HUES6 (cell line): ENCODE measurements around the gene GALR2.

ENCODE experiments used
- H3K27ac ChIP-seq: 2 replicates; pipeline ENCODE4 v1.7.0; 2013; ENCODE audit warnings: low read depth, mild to moderate bottlenecking, low read length, inconsistent platforms
- H3K27me3 ChIP-seq: 2 replicates; pipeline ENCODE4 v1.6.1; 2013; ENCODE audit warnings: low read length; ENCODE audit not compliant: control insufficient read depth, insufficient read depth
- H3K36me3 ChIP-seq: 2 replicates; pipeline ENCODE4 v1.6.1; 2013; ENCODE audit warnings: low read length; ENCODE audit not compliant: control insufficient read depth, insufficient read depth
- H3K4me1 ChIP-seq: 2 replicates; pipeline ENCODE4 v1.6.1; 2013; ENCODE audit warnings: low read length; ENCODE audit not compliant: control insufficient read depth, insufficient read depth
- H3K4me3 ChIP-seq: 2 replicates; pipeline ENCODE4 v1.5.1; 2013; ENCODE audit warnings: low read depth, low read length
- H3K9ac ChIP-seq: one replicate; pipeline ENCODE4 v1.6.1; 2013; ENCODE audit warnings: mild to moderate bottlenecking, low read length
- H3K9me3 ChIP-seq: 2 replicates; pipeline ENCODE4 v1.6.1; 2013; ENCODE audit warnings: low read depth, low read length; ENCODE audit not compliant: control insufficient read depth, insufficient read depth

GALR2 gene

DNA sequence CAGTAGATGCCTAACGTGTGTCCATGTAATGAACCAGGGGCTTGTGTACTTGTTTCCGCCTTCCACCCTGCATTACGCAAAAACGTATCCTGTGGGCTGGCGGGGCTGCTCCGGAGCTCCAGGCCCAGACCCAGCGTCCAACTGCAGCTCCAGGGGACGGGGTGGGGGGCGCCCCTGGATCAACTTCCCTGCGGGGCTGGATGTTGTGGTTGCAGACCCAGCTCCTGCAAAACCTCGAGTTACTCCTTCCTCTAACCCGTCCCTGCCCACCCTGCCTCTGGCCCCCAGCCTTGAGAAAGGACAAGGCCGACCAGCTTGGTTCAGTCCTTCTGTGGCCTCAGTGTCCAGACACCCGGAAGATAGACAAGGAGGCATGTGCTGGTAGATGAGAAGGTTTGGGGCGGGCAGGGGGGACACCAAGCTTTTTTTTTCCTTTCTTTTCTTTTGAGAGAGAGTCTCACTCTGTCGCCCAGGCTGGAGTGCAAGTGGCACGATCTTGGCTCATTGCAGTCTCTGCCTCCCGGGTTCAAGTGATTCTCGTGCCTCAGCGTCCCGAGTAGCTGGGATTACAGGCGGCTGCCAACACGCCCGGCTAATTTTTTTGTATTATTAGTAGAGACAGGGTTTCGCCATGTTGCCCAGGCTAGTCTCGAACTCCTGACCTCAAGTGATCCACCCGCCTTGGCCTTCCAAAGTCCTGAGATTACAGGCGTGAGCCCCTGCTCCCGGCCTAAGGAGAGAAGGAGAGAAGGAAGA, 29.7 kb downstream of the GALR2 start:
- Histone ChIP-seq H3K27me3 (no peaks in the 10 kb centered on the region), H3K36me3 (peaks cover 27% of the 10 kb centered on the region), H3K9ac (peak overlapping the region; percentile 59), H3K4me1 (peaks cover 17% of the 10 kb centered on the region), H3K4me3 (peak overlapping the region; percentile 81), H3K9me3 (no peaks in the 10 kb centered on the region), H3K27ac (peak overlapping the region; percentile 75)

DNA sequence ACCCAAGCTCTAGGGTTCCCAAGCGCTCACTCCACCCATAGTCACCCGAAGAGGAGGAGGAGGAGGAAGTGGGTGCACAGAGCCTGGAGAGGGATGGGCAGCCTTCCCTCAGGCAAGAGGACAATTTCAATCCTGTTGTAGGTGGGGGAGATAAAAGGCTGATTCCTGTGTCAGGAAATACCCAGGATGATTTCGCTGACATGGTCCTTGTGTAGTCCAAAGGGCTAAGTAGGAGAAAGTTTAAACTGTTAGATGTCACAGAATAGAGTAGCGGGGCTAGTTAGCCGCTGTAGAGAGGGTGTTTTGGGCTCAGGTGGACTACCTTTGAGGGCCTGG, 30.3 kb downstream of the GALR2 start:
- Histone ChIP-seq H3K4me3 (no peak overlapping the region), H3K4me1 (peaks cover 17% of the 10 kb centered on the region), H3K27me3 (no peaks in the 10 kb centered on the region), H3K9me3 (no peaks in the 10 kb centered on the region), H3K36me3 (peaks cover 21% of the 10 kb centered on the region), H3K27ac (no peak overlapping the region), H3K9ac (no peak overlapping the region)

DNA sequence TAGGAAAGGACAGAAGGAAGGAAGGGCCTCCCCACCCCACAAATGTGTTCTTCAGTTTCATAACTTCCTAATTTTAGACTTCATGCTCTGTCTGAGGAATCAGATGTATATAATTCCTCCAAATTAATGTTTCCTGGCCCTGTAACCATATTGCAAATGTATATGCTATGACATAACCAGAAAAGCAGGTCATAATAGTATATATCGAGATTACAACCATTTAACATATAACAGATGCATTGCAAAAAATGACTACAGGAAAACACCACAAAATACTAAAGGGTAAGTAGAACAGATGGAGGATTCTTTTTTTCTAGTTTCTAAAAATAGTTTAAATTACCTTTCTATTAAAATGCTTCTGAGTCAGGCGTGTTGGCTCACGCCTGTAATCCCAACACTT, 32.1 kb downstream of the GALR2 start:
- H3K27ac ChIP-seq: no peak overlapping the region; the same call in 1 of the 2 replicates
- no peak overlapping the region for H3K4me3 ChIP-seq
- H3K36me3 ChIP-seq: peaks cover 6% of the 10 kb centered on the region
- H3K9me3 ChIP-seq: no peaks in the 10 kb centered on the region
- no peak overlapping the region for H3K9ac ChIP-seq
- H3K4me1 ChIP-seq: peaks cover 17% of the 10 kb centered on the region
- no peaks in the 10 kb centered on the region for H3K27me3 ChIP-seq

DNA sequence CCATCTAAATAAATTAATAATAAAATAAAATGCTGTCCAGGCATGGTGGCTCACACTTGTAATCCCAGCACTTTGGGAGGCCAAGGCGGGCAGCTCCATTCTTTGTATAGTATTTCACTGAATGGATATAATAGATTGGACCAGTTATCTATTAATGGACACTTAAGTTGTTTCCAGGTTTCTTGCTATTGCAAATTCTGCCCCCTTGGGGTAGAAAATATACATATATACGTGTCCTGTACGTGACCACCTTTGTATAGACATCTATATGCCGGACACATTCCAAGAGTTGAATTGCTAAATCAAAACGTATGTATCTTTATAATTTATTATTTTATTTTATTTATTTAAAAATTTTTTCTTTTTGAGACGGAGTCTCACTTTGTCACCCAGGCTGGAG, 32.9 kb downstream of the GALR2 start:
- H3K36me3 ChIP-seq: no peaks in the 10 kb centered on the region
- H3K27me3 ChIP-seq: no peaks in the 10 kb centered on the region
- H3K9me3 ChIP-seq: no peaks in the 10 kb centered on the region
- H3K27ac ChIP-seq: no peak overlapping the region
- no peak overlapping the region for H3K4me3 ChIP-seq
- peaks cover 17% of the 10 kb centered on the region for H3K4me1 ChIP-seq
- H3K9ac ChIP-seq: no peak overlapping the region

DNA sequence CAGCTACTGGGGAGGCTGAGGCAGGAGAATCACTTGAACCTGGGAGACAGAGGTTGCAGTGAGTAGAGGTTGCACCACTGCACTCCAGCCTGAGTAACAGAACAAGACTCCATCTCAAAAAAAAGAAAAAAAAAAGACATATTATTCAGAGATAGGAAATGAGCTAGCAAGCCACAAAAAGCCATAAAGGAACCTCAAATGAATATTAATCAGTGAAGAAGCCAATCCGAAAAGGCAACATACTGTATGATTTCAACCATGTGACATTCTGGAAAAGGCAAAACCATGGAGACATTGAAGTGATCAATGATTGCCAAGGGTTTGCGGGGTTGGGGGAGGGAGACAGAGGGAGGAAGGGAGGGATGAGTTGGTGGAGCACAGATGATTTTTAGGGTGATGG, 37.4 kb downstream of the GALR2 start:
- no peak overlapping the region for H3K9ac ChIP-seq
- H3K27ac ChIP-seq: no peak overlapping the region
- no peak overlapping the region for H3K4me3 ChIP-seq
- H3K27me3 ChIP-seq: no peaks in the 10 kb centered on the region
- H3K4me1 ChIP-seq: no peaks in the 10 kb centered on the region
- H3K9me3 ChIP-seq: peaks cover 3% of the 10 kb centered on the region; the same call in 1 of the 2 replicates
- no peaks in the 10 kb centered on the region for H3K36me3 ChIP-seq

DNA sequence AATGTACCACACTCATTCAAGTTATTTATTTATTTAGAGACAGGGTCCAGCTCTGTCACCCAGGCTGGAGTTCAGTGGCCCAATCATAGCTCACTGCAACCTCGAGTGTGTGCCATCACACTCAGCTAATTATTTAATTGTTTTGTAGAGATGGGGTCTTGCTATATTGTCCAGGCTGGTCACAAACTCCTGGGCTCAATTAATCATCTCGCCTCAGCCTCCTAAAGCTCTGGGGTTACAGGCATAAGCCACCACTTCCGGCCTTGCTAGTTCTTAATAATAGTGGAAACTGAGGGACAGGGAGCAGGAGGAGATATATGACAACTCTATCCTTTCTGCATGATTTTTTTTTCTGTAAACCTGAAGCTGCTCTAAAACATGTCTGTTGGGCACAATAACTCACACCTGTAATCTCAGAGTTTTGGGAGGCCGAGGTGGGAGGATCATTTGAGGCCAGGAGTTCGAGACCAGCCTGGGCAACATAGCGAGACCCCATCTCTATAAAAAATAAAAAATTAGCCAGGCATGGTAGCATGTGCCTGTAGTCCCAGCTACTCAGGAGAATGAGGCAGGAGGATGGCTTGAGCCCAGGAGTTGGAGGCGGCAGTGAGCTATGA, 40.7 kb downstream of the GALR2 start:
- no peaks in the 10 kb centered on the region for H3K36me3 ChIP-seq
- H3K4me3 ChIP-seq: no peak overlapping the region
- no peaks in the 10 kb centered on the region for H3K27me3 ChIP-seq
- no peak overlapping the region for H3K9ac ChIP-seq
- H3K4me1 ChIP-seq: peaks cover 9% of the 10 kb centered on the region
- peaks cover 3% of the 10 kb centered on the region; the same call in 1 of the 2 replicates for H3K9me3 ChIP-seq
- no peak overlapping the region for H3K27ac ChIP-seq

DNA sequence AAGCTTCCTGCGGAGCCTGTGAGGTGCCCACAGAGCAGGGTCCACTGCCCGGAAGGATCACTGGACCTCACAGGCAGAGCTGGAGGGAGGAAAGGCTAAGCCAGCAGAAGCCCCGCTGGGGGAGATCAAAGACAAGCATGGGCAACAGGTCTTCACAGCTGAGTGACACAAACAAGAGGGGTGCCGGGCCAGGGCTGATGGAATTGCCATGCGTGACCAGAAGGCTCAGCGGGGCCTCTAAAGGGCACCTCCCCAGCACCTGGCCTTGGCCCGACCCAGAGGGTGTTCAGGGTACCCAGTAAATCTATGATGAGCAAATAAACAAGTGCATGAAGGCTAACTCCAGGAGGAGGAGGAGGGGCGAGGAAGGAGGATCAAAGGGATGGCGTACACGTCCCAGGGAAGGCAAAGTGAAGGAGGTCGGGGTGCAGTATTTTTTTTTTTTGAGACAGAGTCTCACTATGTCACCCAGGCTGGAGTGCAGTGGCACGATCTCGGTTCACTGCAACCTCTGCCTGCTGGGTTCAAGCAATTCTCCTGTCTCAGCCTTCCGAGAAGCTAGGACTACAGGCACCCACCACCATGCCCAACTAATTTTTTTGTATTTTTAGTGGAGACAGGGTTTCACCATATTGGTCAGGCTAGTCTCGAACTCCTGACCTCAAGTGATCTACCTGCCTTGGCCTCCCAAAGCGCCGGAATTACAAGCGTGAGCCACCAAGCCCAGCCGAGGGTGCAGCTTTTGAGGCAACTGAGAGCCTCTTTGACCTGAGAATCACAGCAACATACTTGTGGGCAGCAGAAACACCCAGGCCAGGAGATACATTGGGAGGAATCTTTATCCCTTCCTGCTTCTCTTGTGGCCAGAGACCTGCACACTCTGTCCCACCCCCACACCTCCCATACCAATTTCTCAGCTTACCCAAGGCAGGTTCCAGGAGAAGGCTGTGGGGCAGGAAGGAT, 45.1 kb downstream of the GALR2 start:
- H3K9ac ChIP-seq: no peak overlapping the region
- H3K9me3 ChIP-seq: no peaks in the 10 kb centered on the region
- H3K4me1 ChIP-seq: peaks cover 28% of the 10 kb centered on the region
- no peak overlapping the region for H3K4me3 ChIP-seq
- H3K27ac ChIP-seq: no peak overlapping the region
- no peaks in the 10 kb centered on the region for H3K36me3 ChIP-seq
- peaks cover 24% of the 10 kb centered on the region for H3K27me3 ChIP-seq

DNA sequence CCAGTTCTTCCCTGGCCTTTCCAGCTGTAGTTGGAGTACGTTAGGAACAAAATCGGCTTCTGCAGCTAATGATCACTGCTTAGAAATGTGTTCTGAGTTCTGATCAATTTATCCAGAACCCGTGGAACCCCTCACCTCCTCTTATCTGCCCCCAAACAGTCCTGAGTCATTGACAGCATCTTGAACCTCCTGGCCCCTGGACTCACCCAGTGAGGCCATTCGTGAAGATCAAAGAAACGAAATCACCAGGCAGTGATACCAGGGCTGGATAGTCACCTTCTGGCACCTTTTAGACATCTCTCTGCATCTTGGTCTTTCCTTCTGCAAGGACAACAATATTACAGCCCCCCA, 46.1 kb downstream of the GALR2 start:
- Histone ChIP-seq H3K4me3 (no peak overlapping the region), H3K27me3 (peaks cover 24% of the 10 kb centered on the region), H3K9ac (no peak overlapping the region), H3K36me3 (no peaks in the 10 kb centered on the region), H3K27ac (no peak overlapping the region), H3K4me1 (peaks cover 28% of the 10 kb centered on the region), H3K9me3 (no peaks in the 10 kb centered on the region)

DNA sequence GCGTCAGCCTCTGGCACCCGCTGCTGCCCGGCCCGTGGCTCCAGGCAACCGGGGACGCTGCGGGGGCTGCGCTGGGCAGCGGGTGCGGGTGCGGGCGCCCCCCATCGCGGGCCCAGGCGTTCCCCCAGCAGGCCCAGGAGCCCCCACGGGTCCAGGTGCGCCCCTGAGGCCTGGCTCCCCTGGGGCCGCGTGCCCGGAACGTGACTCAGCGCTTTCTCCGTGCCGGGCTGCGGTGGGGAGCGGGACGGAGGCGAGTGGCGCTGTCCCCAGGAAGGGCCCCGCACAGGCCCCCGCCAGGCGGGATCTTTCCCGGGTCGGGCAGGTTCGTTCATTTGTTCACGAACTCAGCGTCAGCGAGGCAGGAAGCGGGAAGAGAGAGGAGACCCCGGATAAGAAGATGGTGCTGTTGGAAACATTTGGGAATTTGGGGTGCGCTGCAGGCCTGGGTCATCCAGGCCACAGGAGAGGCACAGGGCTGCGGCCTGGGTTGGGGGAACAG, 47.4 kb downstream of the GALR2 start:
- H3K4me1 ChIP-seq: peaks cover 28% of the 10 kb centered on the region
- no peak overlapping the region; the same call in 1 of the 2 replicates for H3K27ac ChIP-seq
- peaks cover 28% of the 10 kb centered on the region for H3K27me3 ChIP-seq
- no peaks in the 10 kb centered on the region for H3K36me3 ChIP-seq
- H3K4me3 ChIP-seq: peak overlapping the region; percentile 46
- no peaks in the 10 kb centered on the region for H3K9me3 ChIP-seq
- H3K9ac ChIP-seq: peak overlapping the region; percentile 59

DNA sequence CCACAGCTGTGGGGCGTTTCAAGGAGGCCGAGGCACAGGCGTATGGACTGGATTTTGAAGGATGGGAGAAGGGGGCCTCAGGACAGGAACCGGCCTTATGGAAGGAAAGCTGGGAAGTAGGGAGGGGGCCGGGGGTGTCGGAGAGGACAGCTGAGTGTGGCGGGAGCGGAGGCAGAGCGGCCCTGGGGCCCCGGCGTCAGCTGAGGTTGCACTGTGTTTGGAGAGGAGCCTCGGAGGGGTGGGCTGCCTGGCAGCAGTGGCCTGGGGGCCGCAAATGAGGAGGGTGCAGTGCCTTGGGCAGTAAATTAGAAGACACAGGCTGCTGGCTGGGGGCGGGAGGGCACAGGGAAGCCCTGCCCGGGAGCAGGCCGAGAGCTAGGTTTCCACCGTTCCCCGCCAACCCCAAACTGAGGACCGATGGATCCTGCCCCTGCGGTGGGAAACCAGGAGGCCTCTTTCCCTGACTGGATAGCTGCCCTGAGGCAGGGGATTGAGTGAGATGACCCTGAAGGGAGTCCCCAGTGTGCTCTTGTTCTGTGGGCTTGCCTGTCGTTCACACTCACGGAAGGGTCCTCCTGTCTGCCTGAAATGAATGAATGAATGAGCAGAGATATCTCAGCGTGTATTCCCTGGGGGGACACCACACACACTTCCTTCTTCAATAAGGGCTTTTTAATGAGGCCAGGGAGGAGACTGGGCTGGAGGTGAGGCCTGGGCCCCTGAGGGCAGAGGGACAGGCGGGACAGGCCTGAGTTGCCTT, 48.0 kb downstream of the GALR2 start:
- H3K9ac ChIP-seq: peak overlapping the region; percentile 59

More for the DNA sequence above, 48.0 kb downstream of the GALR2 start:
- Histone ChIP-seq H3K4me3 (peak overlapping the region; percentile 46), H3K27ac (no peak overlapping the region), H3K9me3 (no peaks in the 10 kb centered on the region), H3K4me1 (peaks cover 28% of the 10 kb centered on the region), H3K36me3 (no peaks in the 10 kb centered on the region), H3K27me3 (peaks cover 30% of the 10 kb centered on the region)
